GM19351 (cell line): ENCODE results near the gene NR2C2.

Experiments used
- ATAC-seq: cut with Tn5 transposase; IDR thresholded peaks from one replicate; pipeline ENCODE4 v1.9.1; 2021; ENCODE audit warnings: mild to moderate bottlenecking, moderate library complexity; ENCODE audit not compliant: unreplicated experiment

NR2C2 gene

DNA sequence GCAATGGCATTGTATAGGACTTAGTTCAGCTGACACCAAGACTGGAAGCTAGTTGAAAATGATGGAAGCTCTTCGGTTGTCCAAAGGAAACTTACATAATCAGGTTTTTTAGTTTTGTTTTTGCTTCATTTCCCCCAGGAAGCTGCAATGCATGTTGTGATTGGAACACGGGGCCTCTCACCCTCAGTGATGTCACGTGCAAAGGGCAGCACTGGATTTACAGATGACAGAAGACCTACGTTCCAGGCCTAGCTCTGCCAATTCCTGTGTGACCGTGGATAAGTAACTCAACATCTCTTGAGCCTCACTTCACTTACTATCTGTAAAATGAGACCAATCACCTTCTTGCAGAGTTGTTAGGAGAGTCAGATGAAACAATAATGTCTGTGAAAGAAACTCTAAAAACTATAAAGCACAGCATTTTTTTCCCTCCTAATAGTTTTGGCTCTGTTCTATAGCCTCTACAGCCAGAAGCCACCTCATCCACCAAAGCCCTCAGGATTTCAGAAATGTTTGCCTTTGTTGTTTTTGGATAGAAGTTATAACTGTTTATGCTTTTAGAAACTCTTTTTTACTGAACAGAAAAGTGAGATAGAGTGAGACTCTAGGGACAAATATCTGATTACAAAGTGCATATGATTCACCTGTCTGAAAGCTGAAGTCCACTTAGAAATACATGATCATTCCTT lies 146.9 kb downstream of the NR2C2 start:
- ATAC-seq, result no peak

DNA sequence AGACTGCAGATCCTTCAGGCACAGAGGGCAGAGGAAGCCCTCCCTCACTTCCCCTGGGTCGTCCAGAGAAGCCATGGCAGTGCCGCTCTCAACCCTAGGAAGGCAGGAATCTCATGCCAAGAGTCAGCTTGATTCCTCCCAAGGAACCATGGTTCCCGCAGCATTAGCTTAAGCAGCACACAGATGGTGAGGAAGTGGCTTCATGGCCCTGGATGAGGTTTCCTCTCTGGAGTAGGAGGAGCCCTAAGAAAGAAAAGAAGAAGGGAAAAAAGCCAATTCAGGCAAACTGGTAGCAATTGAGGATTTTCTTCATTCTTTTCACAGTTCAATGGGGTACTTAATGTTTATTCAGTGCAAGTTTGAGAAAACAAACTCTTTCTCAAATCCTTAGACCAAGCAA lies 148.7 kb downstream of the NR2C2 start:
- ATAC-seq, result no peak

DNA sequence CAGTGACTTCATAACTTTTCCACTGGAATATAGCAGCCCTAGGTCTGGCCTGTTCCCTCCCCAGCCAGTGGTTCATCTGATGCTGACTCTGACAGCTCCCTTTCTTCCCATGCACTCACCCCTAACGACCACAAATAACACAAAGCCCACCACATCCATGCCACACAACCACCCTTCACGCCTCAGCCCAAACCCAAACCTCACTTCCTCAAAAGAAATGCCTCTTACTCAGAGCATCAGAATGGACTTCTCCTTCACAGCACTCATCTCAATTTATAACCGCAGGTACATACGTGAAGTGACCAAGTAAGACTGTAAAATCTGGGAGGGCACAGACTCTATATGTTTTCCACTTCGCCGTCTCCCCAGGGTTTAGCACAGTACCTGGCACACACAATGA lies 150.5 kb downstream of the NR2C2 start:
- ATAC-seq, result no peak
